Activated CD4-positive, CD25-positive, alpha-beta regulatory T cell treated with anti-CD3 and anti-CD28 coated beads, Interleukin-2, amount 50 U/mL, for 16 hours (primary cell): Measurements from ENCODE around the gene TRIM26.
"Not testable (repeated sequence)": the region's sequence is repeated elsewhere in the genome, so short reads cannot be mapped to it uniquely, and the experiment has no call there.

Source experiments
- DNase-seq: peaks from one replicate; pipeline ENCODE4 v3.0.0-alpha.2; 2020; ENCODE audit warnings: low read depth, low spot score

Gene TRIM26

GRCh38 chr6:30171677-30172471 is 41.3 kb downstream of the TRIM26 start:
- DNase-seq, result no peak

GRCh38 chr6:30169658-30170614 is 43.3 kb downstream of the TRIM26 start:
- no peak for DNase-seq

- no peak for DNase-seq
Observed at GRCh38 chr6:30168741-30169140, 44.5 kb downstream of the TRIM26 start.

GRCh38 chr6:30167101-30167500 is 46.1 kb downstream of the TRIM26 start:
- no peak for DNase-seq

- not testable (repeated sequence) for DNase-seq
Observed at GRCh38 chr6:30165238-30165637, 48.0 kb downstream of the TRIM26 start.

- no peak for DNase-seq
Observed at GRCh38 chr6:30164714-30165113, 48.5 kb downstream of the TRIM26 start.

GRCh38 chr6:30163918-30164654 is 49.1 kb downstream of the TRIM26 start:
- no peak for DNase-seq

GRCh38 chr6:30163090-30163917 is 49.9 kb downstream of the TRIM26 start, which contains the start of gene TRIM15:
Gene TRIM15, plus strand, starts transcription at chr6:30163546. Its CDS starts 139 bp downstream, at chr6:30163685.
- no peak for DNase-seq

GRCh38 chr6:30162265-30163089 is 50.7 kb downstream of the TRIM26 start:
- no peak for DNase-seq

- no peak for DNase-seq
Observed at GRCh38 chr6:30160785-30161531, 52.2 kb downstream of the TRIM26 start, which contains the start of gene TRIM10. Gene TRIM10, minus strand, starts transcription at chr6:30161211. Its CDS starts 353 bp downstream, at chr6:30160858.

- DNase-seq, result no peak
Observed at GRCh38 chr6:30160008-30160784, 53.0 kb downstream of the TRIM26 start.

- DNase-seq, result no peak
Observed at GRCh38 chr6:30158475-30159040, 54.6 kb downstream of the TRIM26 start.

- no peak for DNase-seq
Observed at GRCh38 chr6:30157999-30158398, 55.2 kb downstream of the TRIM26 start.

- no peak for DNase-seq
Observed at GRCh38 chr6:30157581-30157980, 55.6 kb downstream of the TRIM26 start.

- DNase-seq, result no peak
Observed at GRCh38 chr6:30156774-30157173, 56.4 kb downstream of the TRIM26 start.

GRCh38 chr6:30156262-30156599 is 57.0 kb downstream of the TRIM26 start:
- no peak for DNase-seq

GRCh38 chr6:30155520-30156261 is 57.5 kb downstream of the TRIM26 start:
- DNase-seq, result no peak
